SK-N-SH (cell line): ENCODE results near the gene ZNF407. TPM values are rescaled to one million over a fixed set of nuclear protein-coding genes. Genes with fewer than 3 reads are reported as not detected.

Experiments used
- CTCF ChIA-PET: fragments of 300-600, 350-600 bp; formaldehyde crosslinking; extraction: SDS; loops from one replicate; lab custom pipeline; 2021; lab: Yijun Ruan, JAX
- POLR2A ChIA-PET: fragments of 350-600 bp; sonication (Branson Sonifier 250); formaldehyde crosslinking; extraction: SDS; loops from one replicate; lab custom pipeline; 2020; ENCODE audit warnings: antibody characterized with exemption, inconsistent platforms; lab: Yijun Ruan, JAX
- DNase-seq: peaks from one replicate; pipeline ENCODE4 v3.0.0; 2012
- H2AFZ ChIP-seq: fragments of 200-600 bp; sonication (generic); 2 replicates; pipeline ENCODE4 v1.8.1; 2016; ENCODE audit warnings: antibody characterized with exemption, mild to moderate bottlenecking, low read depth
- H3F3A ChIP-seq: fragments of 200-600 bp; sonication (generic); replicated peaks from 2 replicates; pipeline ENCODE3; 2016; ENCODE audit warnings: antibody characterized with exemption, mild to moderate bottlenecking; ENCODE audit not compliant: insufficient read depth
- H3K27ac ChIP-seq, 2 experiments: fragments of 200-500 bp in 1 of 2; fragments of 200-600 bp in 1 of 2; sonication (Bioruptor generic) in 1 of 2; sonication (generic), shearing (Covaris generic) in 1 of 2; 2 replicates each; pipeline versions ENCODE4 v1.5.1 to v1.6.1; 2014 to 2016; ENCODE audit warnings: low read depth in 2 of 2, inconsistent platforms in 1 of 2, low read length in 1 of 2, mild to moderate bottlenecking in 1 of 2, mixed read lengths in 1 of 2
- H3K27me3 ChIP-seq: fragments of 200-600 bp; sonication (generic), shearing (Covaris generic); 2 replicates; pipeline ENCODE4 v1.6.1; 2016; ENCODE audit warnings: mixed run types; ENCODE audit not compliant: insufficient read depth
- H3K36me3 ChIP-seq, 2 experiments: fragments of 200-500 bp in 1 of 2; fragments of 200-600 bp in 1 of 2; sonication (Bioruptor generic) in 1 of 2; sonication (generic) in 1 of 2; replicated peaks in 1 of 2; 2 replicates each; pipeline versions ENCODE3 to v1.5.1; 2014 to 2016; ENCODE audit warnings: low read length in 1 of 2, mild to moderate bottlenecking in 1 of 2; ENCODE audit not compliant: insufficient read depth in 2 of 2, control insufficient read depth in 1 of 2
- H3K4me1 ChIP-seq, 2 experiments: fragments of 200-500 bp in 1 of 2; fragments of 200-600 bp in 1 of 2; sonication (Bioruptor generic) in 1 of 2; sonication (generic), shearing (Covaris generic) in 1 of 2; 2 replicates each; pipeline versions ENCODE4 v1.5.1 to v1.6.1; 2014 to 2016; ENCODE audit warnings: low read depth in 1 of 2, low read length in 1 of 2, mixed run types in 1 of 2; ENCODE audit not compliant: insufficient read depth in 2 of 2, control insufficient read depth in 1 of 2
- H3K4me2 ChIP-seq: fragments of 200-600 bp; sonication (generic), shearing (Covaris generic); 2 replicates; pipeline ENCODE4 v1.6.1; 2017; ENCODE audit warnings: mixed run types
- H3K4me3 ChIP-seq, 2 experiments: fragments of 200-500 bp in 1 of 2; fragments of 200-600 bp in 1 of 2; sonication (Bioruptor generic) in 1 of 2; sonication (generic), shearing (Covaris generic) in 1 of 2; 2 replicates each; pipeline versions ENCODE4 v1.5.1 to v1.8.1; 2014 to 2016; ENCODE audit warnings: low read depth in 2 of 2, inconsistent platforms in 1 of 2, low read length in 1 of 2, mild to moderate bottlenecking in 1 of 2, mixed read lengths in 1 of 2, moderate library complexity in 1 of 2
- H3K79me2 ChIP-seq: fragments of 200-600 bp; sonication (generic); 2 replicates; pipeline ENCODE4 v1.8.1; 2017; ENCODE audit warnings: mild to moderate bottlenecking; ENCODE audit not compliant: insufficient read depth
- H3K9ac ChIP-seq: fragments of 200-600 bp; sonication (generic); 2 replicates; pipeline ENCODE4 v1.6.1; 2017; ENCODE audit warnings: mixed run types
- H3K9me2 ChIP-seq: fragments of 200-600 bp; sonication (generic); 2 replicates; pipeline ENCODE4 v1.6.1; 2017; ENCODE audit warnings: mixed run types
- H3K9me3 ChIP-seq: fragments of 200-600 bp; sonication (generic); 2 replicates; pipeline ENCODE4 v1.6.1; 2017; ENCODE audit warnings: mixed run types, mild to moderate bottlenecking, moderate library complexity
- H4K20me1 ChIP-seq: fragments of 200-600 bp; sonication (generic); 2 replicates; pipeline ENCODE4 v1.6.1; 2017; ENCODE audit warnings: mild to moderate bottlenecking, mixed run types; ENCODE audit not compliant: insufficient read depth
- CHD2 ChIP-seq: fragments of 150-350 bp; IDR thresholded peaks from 2 replicates; pipeline ENCODE4 v1.6.1; 2018; ENCODE audit warnings: low read length; ENCODE audit not compliant: partially characterized antibody
- FOSL2 ChIP-seq: IDR thresholded peaks from 2 replicates; pipeline ENCODE4 v1.4.0; 2012; ENCODE audit warnings: low read depth, mild to moderate bottlenecking, moderate library complexity, borderline replicate concordance
- GABPA ChIP-seq: IDR thresholded peaks from 2 replicates; pipeline ENCODE4 v1.4.0; 2012; ENCODE audit warnings: low read depth, mild to moderate bottlenecking
- JUND ChIP-seq: IDR thresholded peaks from 2 replicates; pipeline ENCODE4 v1.4.0; 2012
- MXI1 ChIP-seq: IDR thresholded peaks from 2 replicates; pipeline ENCODE4 v1.6.1; 2012; ENCODE audit warnings: mild to moderate bottlenecking, low read depth, low read length, improper control_type of control experiment
- NFIC ChIP-seq: IDR thresholded peaks from 2 replicates; pipeline ENCODE4 v1.4.0; 2012; ENCODE audit warnings: borderline replicate concordance
- NRF1 ChIP-seq: IDR thresholded peaks from 2 replicates; pipeline ENCODE4 v1.6.1; 2012; ENCODE audit warnings: low read depth, mild to moderate bottlenecking, low read length
- PBX3 ChIP-seq: IDR thresholded peaks from 2 replicates; pipeline ENCODE4; 2012
- RAD21 ChIP-seq: IDR thresholded peaks from 2 replicates; pipeline ENCODE4 v1.6.1; 2012; ENCODE audit warnings: mild to moderate bottlenecking, low read length
- RCOR1 ChIP-seq: fragments of 150-350 bp; IDR thresholded peaks from 2 replicates; pipeline ENCODE4 v1.6.1; 2017; ENCODE audit warnings: antibody characterized with exemption, low read length
- REST ChIP-seq: IDR thresholded peaks from 2 replicates; pipeline ENCODE4 v1.6.1; 2012; ENCODE audit warnings: mild to moderate bottlenecking, low read depth, low read length, moderate library complexity
- RXRA ChIP-seq: IDR thresholded peaks from 2 replicates; pipeline ENCODE4 v1.4.0; 2012; ENCODE audit warnings: low read depth, mild to moderate bottlenecking, borderline replicate concordance
- SMC3 ChIP-seq: IDR thresholded peaks from 2 replicates; pipeline ENCODE4 v1.6.1; 2012; ENCODE audit warnings: low read depth, low read length, improper control_type of control experiment
- TAF1 ChIP-seq: IDR thresholded peaks from 2 replicates; pipeline ENCODE4 v1.6.1; 2012; ENCODE audit warnings: low read depth, mild to moderate bottlenecking, low read length, moderate library complexity, borderline replicate concordance
- TCF12 ChIP-seq: IDR thresholded peaks from 2 replicates; pipeline ENCODE4 v1.4.0; 2012
- TEAD4 ChIP-seq: IDR thresholded peaks from 2 replicates; pipeline ENCODE4 v1.4.0; 2012; ENCODE audit warnings: mild to moderate bottlenecking, borderline replicate concordance; ENCODE audit not compliant: insufficient read depth
- YY1 ChIP-seq: IDR thresholded peaks from 2 replicates; pipeline ENCODE4 v1.4.0; 2012; ENCODE audit warnings: low read depth, mild to moderate bottlenecking
- WGBS: methylation state at CpG from one replicate; pipeline ENCODE4 v1.1.6; 2017; ENCODE audit warnings: low lambda C conversion rate; 5-methylcytosine and 5-hydroxymethylcytosine counted together
- polyA plus RNA-seq, 3 experiments: library from polyadenylated mRNA; depleted of rRNA; stranded (reverse); fragments of >200 nt; gene quantifications; 2 replicates each; pipeline ENCODE4 v1.2.3, GENCODE V29; 2012

ZNF407 gene
- polyA plus RNA-seq, 1 of the 3 experiments (the other 2 are of a cell fraction) = 2.6 TPM

GRCh38 chr18:74892066-74892627, 294.5 kb downstream of the ZNF407 start:
- TF ChIP-seq NFIC (no peak), GABPA (no peak), SMC3 (no peak), REST (no peak), TAF1 (no peak), TCF12 (no peak), TEAD4 (no peak), NRF1 (no peak), RXRA (no peak), YY1 (no peak), FOSL2 (no peak), MXI1 (no peak), JUND (no peak)
- Histone ChIP-seq H3K9me3 (no peaks in the 10 kb centered on the region), H3K4me2 (no peak overlapping the region), H3K4me1 (peaks cover 0 to 15% of the 10 kb centered on the region in 2 experiments; a peak in 1 of 4 replicates), H3K4me3 (no peak overlapping the region), H3F3A (peaks cover 5% of the 10 kb centered on the region), H3K9me2 (no peaks in the 10 kb centered on the region), H2AFZ (no peak overlapping the region), H4K20me1 (no peaks in the 10 kb centered on the region), H3K27ac (no peak overlapping the region), H3K79me2 (no peaks in the 10 kb centered on the region; the same call in 1 of the 2 replicates), H3K9ac (no peak overlapping the region), H3K36me3 (peaks cover 9 to 15% of the 10 kb centered on the region in 2 experiments), H3K27me3 (no peaks in the 10 kb centered on the region)
- ChIA-PET POLR2A (no interaction called here), CTCF (no interaction called here)
- no peak for DNase-seq
- 95% methylated on average over 11 of the region's 11 CpGs for WGBS

GRCh38 chr18:74895686-74896085, 298.0 kb downstream of the ZNF407 start:
- H2AFZ ChIP-seq = no peak overlapping the region
- TF ChIP-seq RAD21 (no peak), TCF12 (0 out of 2 replicates have a peak, but pooled peaks have one; percentile 16), CHD2 (no peak), RCOR1 (no peak), PBX3 (no peak)
- no peak overlapping the region for H3K4me3 ChIP-seq
- peak overlapping the region in 1 of 2 experiments; percentile 40; a peak in 2 of 4 replicates for H3K27ac ChIP-seq
- H3K79me2 ChIP-seq = no peaks in the 10 kb centered on the region
- H3K4me2 ChIP-seq = no peak overlapping the region; the same call in 1 of the 2 replicates
- 58% methylated on average over 1 of the region's 1 CpG for WGBS
- peaks cover 12% of the 10 kb centered on the region for H3F3A ChIP-seq
- no peaks in the 10 kb centered on the region for H3K9me2 ChIP-seq
- DNase-seq = no peak
- POLR2A ChIA-PET = no interaction called here
- no peaks in the 10 kb centered on the region for H3K9me3 ChIP-seq
- no peak overlapping the region for H3K9ac ChIP-seq
- peaks cover under 1 to 7% of the 10 kb centered on the region in 2 experiments for H3K36me3 ChIP-seq
- H3K27me3 ChIP-seq = no peaks in the 10 kb centered on the region
- CTCF ChIA-PET = no interaction called here
- peaks cover 3 to 32% of the 10 kb centered on the region in 2 experiments; a peak in 2 of 4 replicates for H3K4me1 ChIP-seq
- H4K20me1 ChIP-seq = no peaks in the 10 kb centered on the region
